ENCODE measurements around the gene TASP1. TPM values are rescaled to one million over a fixed set of nuclear protein-coding genes. Genes with fewer than 3 reads are reported as not detected.

The TASP1 gene
- total and polyA plus RNA-seq, 2 donors (not counting 1 experiment from before 2014, with no cell fraction given) = 6.4 to 23.9 TPM

GRCh38 chr20:13453367-13453766 lies 185.4 kb downstream of the TASP1 start:
- ATAC-seq (ENCODE audit: low read depth) (no peak), DNase-seq (no peak)
- no peaks in the 10 kb centered on the region for H4K20me1 ChIP-seq (ENCODE audit: control insufficient read depth, insufficient read depth, low read length, poor library complexity, severe bottlenecking)
- WGBS (ENCODE audit: insufficient coverage) = 100% methylated on average over 2 of the region's 2 CpGs
- H3K27ac ChIP-seq (ENCODE audit: low read length in 2 of 2) = no peak overlapping the region
- H3K79me2 ChIP-seq (ENCODE audit: control insufficient read depth, insufficient read depth, low read length) = no peaks in the 10 kb centered on the region
- Mint-ChIP-seq H3K9me3 (ENCODE audit: insufficient read depth) (no peaks in the 10 kb centered on the region), H3K27ac (no peak overlapping the region), H3K4me3 (no peak overlapping the region), H3K27me3 (no peaks in the 10 kb centered on the region), H3K4me1 (no peaks in the 10 kb centered on the region)
- no peak overlapping the region for H3K4me3 ChIP-seq (ENCODE audit: control extremely low read depth in 1 of 5, extremely low read depth in 1 of 5, insufficient read depth in 1 of 5, low read depth in 2 of 5, low read length in 4 of 5)
- intact Hi-C loops (cut with micrococcal nuclease) = no loop called here
- CTCF ChIA-PET = no interaction called here
- H3K36me3 ChIP-seq (replicated peaks in 1 of 2; ENCODE audit: control extremely low read depth in 1 of 2, control insufficient read depth in 1 of 2, extremely low read depth in 1 of 2, insufficient read depth in 2 of 2, low read length in 1 of 2) = peaks cover 0 to 9% of the 10 kb centered on the region in 2 experiments
- no peaks in the 10 kb centered on the region for H3K4me1 ChIP-seq (ENCODE audit: control insufficient read depth in 2 of 2, insufficient read depth in 2 of 2, low read length in 2 of 2)
- H3K4me2 ChIP-seq (replicated peaks; ENCODE audit: low read depth, low read length, poor library complexity, severe bottlenecking) = no peak overlapping the region
- H3K9me3 ChIP-seq (ENCODE audit: control extremely low read depth in 1 of 3, control insufficient read depth in 2 of 3, insufficient read depth in 1 of 3, low read length in 2 of 3) = no peaks in the 10 kb centered on the region
- H3K9ac ChIP-seq (ENCODE audit: low read length) = no peak overlapping the region
- no peak overlapping the region for H2AFZ ChIP-seq (ENCODE audit: insufficient read depth, low read depth, low read length, poor library complexity, severe bottlenecking)
- H3K27me3 ChIP-seq (replicated peaks in 1 of 4; ENCODE audit: control extremely low read depth in 1 of 4, control insufficient read depth in 3 of 4, insufficient read depth in 4 of 4, low read length in 3 of 4) = no peaks in the 10 kb centered on the region
- TF ChIP-seq EZH2 (IDR thresholded peaks at IDR 0.05; ENCODE audit: borderline replicate concordance, insufficient read depth, low read depth, low read length, poor library complexity, severe bottlenecking) = no peak
- TF ChIP-seq CTCF (IDR thresholded peaks at IDR 0.05) = no peak
- POLR2A ChIA-PET = no interaction called here

DNA sequence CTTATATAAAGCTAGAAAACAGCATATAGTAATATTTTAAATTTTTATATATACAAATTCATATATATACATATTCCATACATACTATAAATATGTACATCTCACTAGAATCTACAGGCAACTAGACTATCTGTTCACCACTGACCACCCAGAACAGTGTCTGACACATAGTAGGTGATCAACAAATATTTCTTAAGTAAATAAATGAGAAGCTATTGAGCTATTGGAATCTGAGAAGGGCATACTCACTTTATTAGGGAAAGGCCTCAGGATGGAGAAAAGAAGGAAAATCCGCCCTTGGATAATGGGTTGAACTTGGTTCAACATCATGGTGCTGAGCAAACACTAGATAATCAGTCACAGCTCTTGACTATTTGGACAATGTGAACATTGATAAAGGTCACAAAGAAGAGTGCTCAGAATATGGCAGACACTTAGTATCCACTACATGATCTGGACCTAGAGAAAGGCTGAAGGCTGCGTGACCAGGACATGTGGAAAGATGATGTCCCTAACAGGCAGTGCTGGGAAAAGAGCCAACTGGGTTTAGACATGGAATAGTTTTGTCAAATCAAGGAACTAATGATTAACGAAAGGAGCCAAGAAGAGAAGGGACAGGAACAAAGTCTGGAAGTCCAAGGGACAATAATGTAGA lies 186.1 kb downstream of the TASP1 start:
- H2AFZ ChIP-seq (ENCODE audit: insufficient read depth, low read depth, low read length, poor library complexity, severe bottlenecking) = no peak overlapping the region
- H3K4me3 ChIP-seq (ENCODE audit: control extremely low read depth in 1 of 5, extremely low read depth in 1 of 5, insufficient read depth in 1 of 5, low read depth in 2 of 5, low read length in 4 of 5) = no peak overlapping the region
- no peak for ATAC-seq (ENCODE audit: low read depth)
- H3K27ac ChIP-seq (ENCODE audit: low read length in 2 of 2) = no peak overlapping the region
- no peaks in the 10 kb centered on the region for H3K4me1 ChIP-seq (ENCODE audit: control insufficient read depth in 2 of 2, insufficient read depth in 2 of 2, low read length in 2 of 2)
- H3K27ac Mint-ChIP-seq = no peak overlapping the region
- H3K36me3 ChIP-seq (replicated peaks in 1 of 2; ENCODE audit: control extremely low read depth in 1 of 2, control insufficient read depth in 1 of 2, extremely low read depth in 1 of 2, insufficient read depth in 2 of 2, low read length in 1 of 2) = peaks cover 0 to 9% of the 10 kb centered on the region in 2 experiments
- no peak for TF ChIP-seq CTCF (IDR thresholded peaks at IDR 0.05)
- no peak for TF ChIP-seq EZH2 (IDR thresholded peaks at IDR 0.05; ENCODE audit: borderline replicate concordance, insufficient read depth, low read depth, low read length, poor library complexity, severe bottlenecking)
- H3K4me2 ChIP-seq (replicated peaks; ENCODE audit: low read depth, low read length, poor library complexity, severe bottlenecking) = no peak overlapping the region
- H3K9me3 ChIP-seq (ENCODE audit: control extremely low read depth in 1 of 3, control insufficient read depth in 2 of 3, insufficient read depth in 1 of 3, low read length in 2 of 3) = no peaks in the 10 kb centered on the region
- H3K9me3 Mint-ChIP-seq (ENCODE audit: insufficient read depth) = no peaks in the 10 kb centered on the region
- no peaks in the 10 kb centered on the region for H3K27me3 ChIP-seq (replicated peaks in 1 of 4; ENCODE audit: control extremely low read depth in 1 of 4, control insufficient read depth in 3 of 4, insufficient read depth in 4 of 4, low read length in 3 of 4)
- ChIA-PET CTCF (interaction anchor here (1.4 kb wide), 1 partner anchor 9 kb away, joined by 7 read pairs; no protein-coding TSS in a partner anchor), POLR2A (no interaction called here)
- H4K20me1 ChIP-seq (ENCODE audit: control insufficient read depth, insufficient read depth, low read length, poor library complexity, severe bottlenecking) = no peaks in the 10 kb centered on the region
- 80% methylated on average over 2 of the region's 3 CpGs for WGBS (ENCODE audit: insufficient coverage)
- no peak for DNase-seq
- no peaks in the 10 kb centered on the region for H3K4me1 Mint-ChIP-seq
- H3K4me3 Mint-ChIP-seq = no peak overlapping the region
- no peaks in the 10 kb centered on the region for H3K79me2 ChIP-seq (ENCODE audit: control insufficient read depth, insufficient read depth, low read length)
- H3K9ac ChIP-seq (ENCODE audit: low read length) = no peak overlapping the region
- intact Hi-C loops (cut with micrococcal nuclease) = no loop called here
- no peaks in the 10 kb centered on the region for H3K27me3 Mint-ChIP-seq

Data from B cell (primary cell).